Activated CD4-positive, alpha-beta T cell treated with anti-CD3 and anti-CD28 coated beads, Interleukin-2, amount 50 U/mL, for 4 hours (primary cell): ENCODE results near the gene PIGU.
"Not testable (repeated sequence)": the region's sequence is repeated elsewhere in the genome, so short reads cannot be mapped to it uniquely, and the experiment has no call there.

Source experiments
- DNase-seq, 2 experiments: peaks; one replicate each; pipeline ENCODE4 v3.0.0-alpha.2; 2020

PIGU gene, protein sequence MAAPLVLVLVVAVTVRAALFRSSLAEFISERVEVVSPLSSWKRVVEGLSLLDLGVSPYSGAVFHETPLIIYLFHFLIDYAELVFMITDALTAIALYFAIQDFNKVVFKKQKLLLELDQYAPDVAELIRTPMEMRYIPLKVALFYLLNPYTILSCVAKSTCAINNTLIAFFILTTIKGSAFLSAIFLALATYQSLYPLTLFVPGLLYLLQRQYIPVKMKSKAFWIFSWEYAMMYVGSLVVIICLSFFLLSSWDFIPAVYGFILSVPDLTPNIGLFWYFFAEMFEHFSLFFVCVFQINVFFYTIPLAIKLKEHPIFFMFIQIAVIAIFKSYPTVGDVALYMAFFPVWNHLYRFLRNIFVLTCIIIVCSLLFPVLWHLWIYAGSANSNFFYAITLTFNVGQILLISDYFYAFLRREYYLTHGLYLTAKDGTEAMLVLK

DNA sequence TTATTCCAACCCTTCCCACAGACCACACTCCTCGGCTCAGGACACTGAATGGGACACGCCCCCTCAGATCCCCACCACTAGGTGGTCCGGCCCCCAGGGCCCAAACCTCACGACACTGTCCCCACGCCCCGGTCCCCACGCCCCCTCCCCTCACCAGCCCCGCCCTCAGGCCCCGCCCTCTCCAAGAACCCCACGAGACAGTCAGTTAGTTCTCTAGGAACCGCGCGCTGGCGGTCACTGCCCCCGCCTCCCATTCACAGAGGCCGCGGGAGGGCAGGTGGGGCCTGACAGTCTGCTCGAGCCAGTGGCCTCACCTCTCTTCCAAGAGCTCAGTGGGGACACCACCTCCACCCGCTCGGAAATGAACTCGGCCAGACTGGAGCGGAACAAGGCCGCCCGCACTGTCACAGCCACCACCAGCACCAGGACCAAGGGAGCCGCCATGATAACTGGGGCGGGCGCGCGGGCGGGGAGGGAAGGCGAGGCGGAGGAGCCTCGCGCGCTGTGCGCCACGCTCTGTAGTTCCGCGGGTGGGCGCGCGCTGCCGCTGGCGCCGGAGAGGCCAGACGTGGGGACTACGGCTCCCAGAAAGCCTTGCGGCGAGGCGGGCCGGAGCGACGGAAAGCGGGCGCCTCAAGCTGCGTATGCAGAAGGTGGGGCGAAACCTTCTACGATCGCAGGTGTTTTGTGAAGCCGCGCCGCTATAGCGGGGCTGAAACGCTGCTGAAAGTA lies at the start of gene PIGU:
TSS of gene PIGU (minus strand) at position 451 of the 732 bp plus-strand sequence. CDS start at position 444, 7 bp downstream.
- DNase-seq = peak; percentile 93 to 95

DNA sequence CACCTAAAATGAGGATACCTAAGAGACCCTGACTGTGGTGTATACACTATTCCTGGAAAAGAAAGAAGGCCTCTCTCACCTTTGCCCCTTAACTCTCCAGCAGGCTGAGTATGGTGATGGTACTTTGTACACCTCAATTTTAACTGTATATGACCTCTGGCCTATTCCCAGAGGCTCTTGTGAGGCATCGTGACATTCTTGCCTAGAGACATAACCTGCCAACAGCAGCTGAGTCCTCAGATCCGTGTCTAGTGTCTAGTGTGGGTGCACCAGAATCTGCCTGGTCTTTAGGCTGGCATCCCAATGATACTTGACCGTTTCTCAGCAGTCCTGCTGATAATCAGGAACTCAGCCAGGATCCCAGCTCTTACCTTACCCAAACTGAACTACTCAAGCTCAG lies 47.3 kb upstream of the PIGU start:
- DNase-seq = no peak

DNA sequence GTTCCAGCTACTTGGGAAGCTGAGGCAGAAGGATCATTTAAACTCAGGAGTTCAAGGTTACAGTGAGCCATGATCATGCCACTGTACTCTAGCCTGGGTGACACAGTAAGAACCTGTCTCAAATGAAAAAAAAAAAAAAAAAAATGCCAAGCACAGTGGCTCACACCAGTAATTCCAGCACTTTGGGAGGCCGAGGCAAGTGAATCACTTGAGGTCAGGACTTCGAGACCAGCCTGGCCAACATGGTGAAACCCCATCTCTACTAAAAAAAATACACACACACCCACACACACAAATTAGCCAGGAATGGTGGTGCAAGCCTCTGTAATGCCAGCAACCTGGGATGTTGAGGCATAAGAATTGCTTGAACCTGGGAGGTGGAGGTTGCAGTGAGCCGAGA lies 45.7 kb upstream of the PIGU start:
- not testable (repeated sequence) for DNase-seq

DNA sequence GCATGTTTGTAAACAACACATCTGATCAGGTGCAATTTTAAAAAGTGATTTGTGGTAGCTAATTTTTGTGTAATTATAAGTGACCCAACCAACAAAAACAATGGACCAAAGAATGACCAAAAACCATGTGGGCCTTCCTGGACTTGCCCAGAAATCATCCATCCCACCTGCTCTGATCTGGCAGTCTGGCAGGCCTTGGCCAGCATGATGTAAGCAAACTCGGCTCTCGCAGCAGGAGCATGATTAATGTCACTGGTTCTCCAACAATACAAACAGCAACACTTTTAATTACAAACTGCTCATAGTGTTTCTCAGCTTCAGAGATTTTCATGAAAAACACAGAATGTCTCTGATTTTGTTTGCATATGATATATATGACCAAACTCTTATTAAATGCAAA lies 43.4 kb upstream of the PIGU start:
- no peak for DNase-seq

DNA sequence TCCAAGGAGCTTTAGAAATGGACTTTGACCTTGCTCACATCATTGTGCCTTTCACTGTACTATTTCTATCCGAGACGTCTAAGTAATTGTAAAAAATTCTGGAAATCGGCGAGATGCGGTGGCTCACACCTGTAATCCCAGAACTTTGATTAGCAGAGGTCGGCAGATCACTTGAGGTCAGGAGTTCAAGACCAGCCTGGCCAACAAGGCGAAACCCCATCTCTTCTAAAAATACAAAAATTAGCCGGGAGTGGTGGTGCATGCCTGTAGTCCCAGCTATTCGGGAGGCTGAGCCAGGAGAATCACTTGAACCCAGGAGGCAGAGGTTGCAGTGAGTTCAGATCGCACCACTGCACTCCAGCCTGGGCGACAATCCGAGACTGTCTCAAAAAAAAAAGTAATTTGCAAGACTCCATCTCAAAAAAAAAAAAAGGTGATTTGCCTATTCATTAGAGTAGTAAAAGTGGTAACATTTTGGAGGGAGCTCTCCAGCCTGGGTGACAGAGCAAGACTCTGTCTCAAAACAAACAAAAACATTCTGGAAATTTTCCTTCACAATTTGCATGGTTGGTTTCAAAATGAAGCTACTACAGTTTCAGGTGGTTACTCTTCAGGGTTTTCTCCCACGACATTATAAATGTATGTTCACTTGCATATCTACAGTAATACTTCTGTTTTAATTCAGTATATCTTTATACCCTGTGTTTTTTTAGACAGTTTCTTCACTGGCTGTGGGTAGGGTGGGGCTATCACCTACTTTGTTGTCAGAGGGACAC lies 42.5 kb upstream of the PIGU start:
- DNase-seq = not testable (repeated sequence)

DNA sequence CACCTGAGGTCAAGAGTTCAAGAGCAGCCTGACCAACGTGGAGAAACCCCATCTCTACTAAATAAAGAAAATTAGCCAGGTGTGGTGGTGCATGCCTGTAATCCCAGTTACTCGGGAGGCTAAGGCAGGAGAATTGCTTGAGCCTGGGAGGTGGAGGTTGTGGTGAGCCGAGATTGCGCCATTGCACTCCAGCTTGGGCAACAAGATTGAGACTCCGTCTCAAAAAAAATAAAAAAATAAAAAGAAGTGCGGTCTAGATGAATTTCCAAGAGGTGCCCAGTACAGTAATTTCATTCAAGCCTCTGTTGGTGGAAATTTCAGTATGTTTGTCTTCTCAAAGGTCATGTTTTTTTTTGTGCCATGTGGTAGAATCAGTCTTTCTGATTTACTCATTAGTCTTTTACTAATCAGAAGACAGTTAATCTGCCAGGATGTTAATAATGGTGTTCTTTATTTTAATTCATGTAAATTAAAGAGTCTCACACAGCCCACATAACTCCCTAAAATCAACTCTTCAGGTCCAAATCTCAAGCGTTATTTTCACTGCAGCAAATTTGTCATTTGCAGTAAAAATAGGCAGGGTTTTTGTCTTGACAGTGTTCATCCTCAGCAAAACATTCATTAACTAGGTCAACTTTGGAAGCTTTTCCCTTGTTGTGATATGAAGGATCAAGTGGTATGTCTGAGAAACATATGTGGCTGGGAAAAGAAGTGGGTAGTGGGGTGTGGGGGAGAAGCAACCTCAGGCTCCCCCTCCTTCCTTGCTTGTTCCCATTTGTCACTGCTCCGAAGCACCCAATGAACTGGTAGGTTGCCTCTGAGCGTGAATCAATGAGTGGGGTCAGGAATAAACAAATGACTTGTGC lies 40.6 kb upstream of the PIGU start:
- no peak for DNase-seq

DNA sequence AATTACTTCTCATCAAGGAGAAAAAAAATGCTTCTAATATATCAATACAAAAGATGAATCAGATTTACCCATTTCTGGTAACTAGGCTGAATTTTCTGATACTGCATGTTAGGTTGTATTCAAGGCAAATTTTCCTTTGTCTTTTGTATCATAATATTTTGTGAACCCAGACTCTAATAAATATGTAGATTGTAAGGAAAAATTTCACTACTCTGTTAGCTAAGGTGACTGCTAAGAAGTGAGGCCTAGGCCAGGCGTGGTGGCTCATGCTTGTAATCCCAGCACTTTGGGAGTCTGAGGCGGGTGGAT lies 40.0 kb upstream of the PIGU start:
- DNase-seq = no peak

DNA sequence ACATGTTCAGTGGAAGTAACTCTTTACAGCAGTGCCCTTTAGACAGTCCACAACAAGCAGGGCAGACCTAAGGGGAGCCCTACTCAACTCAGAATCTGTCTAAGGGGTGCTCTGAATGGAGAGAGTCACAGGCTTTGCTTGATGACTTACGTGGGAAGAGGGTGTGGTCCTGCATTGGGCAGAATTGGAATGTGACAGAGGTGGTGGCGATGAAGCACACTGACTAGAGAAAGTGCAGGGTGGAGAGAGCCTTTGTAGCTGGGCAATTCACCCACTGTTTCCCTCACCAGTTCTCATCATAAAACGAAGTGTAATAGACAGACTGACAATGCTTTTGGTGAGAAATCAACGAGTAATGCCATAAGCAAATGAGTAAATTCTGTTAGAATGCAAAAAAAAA lies 38.5 kb upstream of the PIGU start:
- no peak for DNase-seq

DNA sequence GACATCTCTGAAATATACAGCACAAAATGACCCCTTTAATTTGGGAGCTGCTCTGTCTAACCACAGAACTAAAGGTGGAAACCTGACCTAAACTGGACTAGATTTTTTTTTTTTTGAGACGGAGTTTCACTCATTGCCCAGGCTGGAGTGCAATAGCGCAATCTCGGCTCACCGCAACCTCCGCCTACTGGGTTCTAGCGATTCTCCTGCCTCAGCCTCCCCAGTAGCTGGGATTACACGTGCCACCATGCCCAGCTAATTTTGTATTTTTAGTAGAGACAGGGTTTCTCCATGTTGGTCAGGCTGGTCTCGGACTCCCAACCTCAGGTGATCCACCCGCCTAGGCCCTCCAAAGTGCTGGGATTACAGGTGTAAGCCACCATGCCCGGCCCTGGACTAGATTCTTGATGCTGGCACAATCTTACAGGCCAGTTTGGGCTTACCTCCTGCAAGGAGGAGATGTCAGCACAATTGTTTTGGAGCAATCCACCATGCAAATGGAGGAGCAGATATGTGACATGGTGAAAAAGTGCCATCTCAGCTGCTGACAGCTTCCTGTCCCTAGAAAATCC lies 37.1 kb upstream of the PIGU start:
- DNase-seq = not testable (repeated sequence)

DNA sequence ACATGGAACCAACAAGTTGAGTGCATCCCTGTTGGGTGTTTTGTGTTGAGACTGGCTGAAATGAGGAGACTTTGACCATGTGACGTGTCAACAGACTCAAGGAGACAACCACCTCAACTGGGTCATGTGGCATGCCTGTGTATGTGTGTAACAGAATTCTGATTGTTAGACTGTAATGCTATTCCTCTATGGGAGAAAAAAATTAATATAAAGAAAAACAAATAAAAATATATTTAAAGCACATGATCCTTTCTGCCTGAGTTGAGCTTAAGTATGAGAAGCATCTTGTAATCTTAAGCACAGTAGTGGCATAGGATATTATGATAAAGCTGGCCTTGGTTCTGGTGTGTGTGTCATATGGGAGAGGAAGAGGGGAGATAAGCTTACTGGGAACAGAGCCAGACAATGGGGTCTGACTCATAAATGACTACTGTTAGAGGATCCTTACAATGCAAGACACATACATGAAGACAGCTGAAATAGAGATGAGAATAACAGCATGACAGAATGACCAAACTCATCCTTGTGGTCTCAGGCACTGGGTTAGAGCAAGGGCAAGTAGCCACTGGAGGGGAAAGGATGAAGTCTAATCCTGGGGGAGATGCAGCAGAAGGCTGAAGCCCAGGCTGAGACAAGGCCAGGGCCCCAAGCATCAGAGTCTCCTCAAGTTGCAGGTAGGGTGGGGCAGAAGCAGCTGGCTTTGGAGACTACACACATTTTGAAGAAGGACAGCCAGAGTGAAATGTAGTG lies 36.5 kb upstream of the PIGU start:
- DNase-seq = no peak

DNA sequence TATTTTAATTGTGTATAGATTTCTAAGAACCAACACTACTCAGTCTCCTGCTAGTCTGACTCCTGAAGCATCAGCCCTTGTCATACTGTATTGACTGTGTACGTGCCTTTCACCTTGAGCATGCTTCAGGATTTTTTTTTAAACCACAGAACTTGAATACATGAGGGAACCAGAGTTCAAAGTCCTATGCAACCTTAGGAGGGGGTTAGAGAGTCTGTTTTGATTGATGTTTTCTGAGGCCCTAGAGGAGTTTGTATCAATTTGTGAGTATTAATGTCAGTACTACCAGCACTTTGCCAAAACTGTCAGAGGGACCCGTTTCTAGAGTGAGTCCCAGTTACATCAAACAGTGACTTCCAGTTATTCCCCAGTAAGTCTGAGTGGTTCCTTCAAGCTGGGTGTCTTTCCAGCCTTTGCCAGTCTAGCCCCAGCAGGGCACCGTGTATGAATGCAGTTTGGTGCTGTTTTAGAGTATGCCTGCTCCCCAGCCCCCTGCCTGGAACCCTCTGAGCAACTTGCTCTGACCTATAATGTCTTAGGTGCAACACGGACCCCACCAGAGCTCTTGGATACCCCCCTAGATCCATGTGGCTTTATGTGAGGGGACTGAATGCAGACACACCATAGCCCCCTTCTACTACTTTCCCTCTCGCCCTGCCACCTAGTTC lies 35.8 kb upstream of the PIGU start:
- no peak for DNase-seq

DNA sequence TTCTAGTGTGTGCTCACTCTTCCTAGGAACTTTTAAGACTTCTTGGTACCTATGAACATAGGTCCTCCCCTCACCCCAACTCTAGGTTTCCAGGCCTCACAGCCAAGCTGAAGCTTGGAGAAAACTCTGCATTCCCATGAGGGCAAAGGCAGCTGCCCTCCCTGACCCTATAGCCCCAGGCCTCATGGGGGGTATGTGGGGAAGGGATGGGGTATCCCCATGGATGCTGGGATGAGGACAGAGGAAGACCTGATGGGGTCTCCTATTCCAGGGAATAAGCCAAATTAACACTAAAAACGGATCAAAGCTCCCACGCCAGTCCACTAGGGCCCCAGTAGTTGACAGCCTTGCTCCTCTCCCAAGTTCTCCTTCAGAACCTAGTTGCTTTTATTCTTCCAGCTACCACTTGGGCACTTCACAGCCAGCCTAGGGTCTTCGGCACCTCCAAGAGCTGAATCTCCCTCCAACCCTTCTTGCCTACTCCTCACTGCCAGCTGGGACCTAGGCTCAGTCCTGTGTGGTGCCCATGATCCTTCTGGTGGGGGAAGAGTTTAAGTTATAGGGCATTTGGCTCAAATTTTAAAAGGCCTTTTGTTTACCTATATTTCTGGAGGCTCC lies 35.0 kb upstream of the PIGU start:
- no peak for DNase-seq

DNA sequence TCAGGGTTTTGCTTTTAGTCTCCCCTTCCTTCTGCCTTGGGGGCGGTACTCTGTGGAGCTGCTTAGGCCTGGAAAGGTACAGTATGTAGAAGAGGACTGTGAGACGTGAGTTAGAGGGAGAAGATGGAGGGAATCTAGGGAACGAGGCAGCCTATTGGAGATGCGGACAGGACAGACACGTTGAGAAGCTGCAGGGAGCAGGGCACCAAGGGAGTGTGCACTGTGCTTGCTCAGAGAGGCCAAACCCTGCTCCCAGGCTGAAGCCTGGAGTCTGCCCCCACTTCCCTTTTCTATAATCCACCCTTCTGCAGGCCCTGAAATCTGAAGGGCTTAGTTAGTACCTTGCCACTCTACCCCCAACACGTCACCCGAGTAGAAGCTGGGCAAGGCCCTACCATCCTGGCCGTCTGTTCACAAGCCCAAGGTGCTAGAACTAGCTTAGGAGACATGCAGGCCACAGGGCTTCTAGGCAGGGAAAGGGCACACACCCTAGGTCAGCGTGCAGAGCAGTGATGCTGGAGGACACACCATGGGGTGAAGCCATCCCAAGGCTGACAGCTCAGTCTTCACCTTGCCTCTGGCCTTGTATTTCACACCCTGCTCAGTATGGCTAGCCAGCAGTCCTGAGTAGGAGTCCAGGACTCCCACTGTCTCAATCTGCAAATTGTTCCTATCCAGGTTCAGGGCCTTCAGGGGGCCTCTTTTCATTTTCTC lies 34.1 kb upstream of the PIGU start:
- no peak for DNase-seq

DNA sequence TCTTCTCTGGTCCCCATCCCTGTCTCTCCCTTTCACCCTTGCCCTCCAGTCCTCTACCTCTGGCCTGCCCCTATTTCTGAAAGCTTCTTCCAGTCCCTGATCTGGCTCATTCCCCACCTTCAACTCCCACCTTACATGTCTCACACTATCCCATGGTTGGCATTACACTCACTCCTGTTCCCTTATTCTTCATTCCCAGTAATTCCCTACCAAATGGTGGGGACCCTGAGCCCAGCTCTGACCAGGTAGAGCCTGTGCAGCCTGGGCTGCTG lies 33.6 kb upstream of the PIGU start:
- no peak for DNase-seq

DNA sequence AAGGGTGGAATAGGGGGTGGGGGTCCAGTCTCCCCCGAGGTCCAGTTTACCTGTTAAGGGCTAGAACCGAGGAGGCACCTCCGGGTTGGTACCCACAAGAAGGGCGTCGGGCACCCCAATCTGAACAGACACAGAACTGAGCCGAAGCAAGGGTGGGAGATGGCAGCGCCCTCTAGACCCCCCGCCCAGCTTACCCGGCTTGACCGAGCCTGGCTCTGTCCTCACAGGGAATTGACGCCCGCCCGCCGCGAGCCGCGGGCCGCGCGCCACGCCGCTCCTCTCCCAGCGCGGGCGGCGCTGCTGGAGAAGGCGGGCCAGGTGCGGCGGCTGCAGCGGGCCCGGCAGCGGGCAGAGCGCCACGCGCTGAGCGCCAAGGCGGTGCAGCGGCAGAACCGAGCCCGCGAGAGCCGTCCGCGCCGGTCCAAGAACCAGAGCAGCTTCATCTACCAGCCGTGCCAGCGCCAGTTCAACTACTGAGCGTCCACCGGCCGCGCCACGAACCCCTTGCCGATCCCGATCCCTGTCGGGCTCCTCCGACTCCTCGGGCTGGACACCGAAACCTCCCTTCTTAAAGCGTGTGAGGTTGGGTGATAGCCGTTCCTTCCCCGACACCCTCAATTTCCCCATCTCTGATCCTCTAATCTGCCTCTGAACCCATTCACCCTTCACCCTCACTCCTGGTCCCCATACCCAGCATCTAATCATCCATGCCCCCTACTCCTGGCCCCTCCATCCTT lies 33.1 kb upstream of the PIGU start:
- DNase-seq = peak in 1 of 2 experiments; percentile 43

DNA sequence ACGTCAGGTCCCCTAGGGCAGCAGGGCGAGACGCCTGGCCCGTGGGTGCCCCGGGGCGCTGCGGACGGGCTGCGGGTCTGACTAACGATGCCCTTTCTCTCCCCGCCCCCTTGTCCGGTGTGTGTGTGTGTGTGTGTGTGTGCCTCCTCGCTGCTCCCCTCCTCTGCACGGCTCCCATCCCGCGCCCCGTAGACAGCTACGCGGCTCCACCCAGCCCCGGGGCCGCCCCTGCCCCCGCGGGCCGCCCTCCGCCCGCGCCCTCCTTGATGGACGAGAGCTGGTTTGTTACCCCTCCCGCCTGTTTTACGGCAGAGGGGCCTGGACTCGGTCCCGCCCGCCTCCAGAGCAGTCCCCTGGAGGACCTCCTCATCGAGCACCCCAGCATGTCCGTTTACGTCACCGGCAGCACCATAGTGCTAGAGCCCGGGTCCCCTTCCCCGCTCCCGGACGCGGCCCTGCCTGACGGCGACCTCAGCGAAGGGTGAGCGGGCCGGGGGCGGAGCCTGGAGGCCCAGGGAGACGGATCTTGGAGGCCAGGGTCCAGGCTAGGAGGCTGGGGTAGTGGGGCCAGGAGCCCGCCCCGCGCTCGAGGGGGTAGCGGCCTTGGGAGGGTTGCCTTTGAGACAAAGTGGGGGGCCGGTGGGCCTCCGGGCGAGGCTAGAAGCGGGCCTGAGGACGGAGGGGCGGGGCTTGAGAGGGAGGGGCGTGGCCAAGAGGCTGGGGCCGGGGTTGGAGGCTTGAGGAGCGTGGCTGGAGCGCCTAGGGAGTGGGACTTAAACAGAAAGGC lies 32.3 kb upstream of the PIGU start:
- peak; percentile 63 to 73 for DNase-seq

DNA sequence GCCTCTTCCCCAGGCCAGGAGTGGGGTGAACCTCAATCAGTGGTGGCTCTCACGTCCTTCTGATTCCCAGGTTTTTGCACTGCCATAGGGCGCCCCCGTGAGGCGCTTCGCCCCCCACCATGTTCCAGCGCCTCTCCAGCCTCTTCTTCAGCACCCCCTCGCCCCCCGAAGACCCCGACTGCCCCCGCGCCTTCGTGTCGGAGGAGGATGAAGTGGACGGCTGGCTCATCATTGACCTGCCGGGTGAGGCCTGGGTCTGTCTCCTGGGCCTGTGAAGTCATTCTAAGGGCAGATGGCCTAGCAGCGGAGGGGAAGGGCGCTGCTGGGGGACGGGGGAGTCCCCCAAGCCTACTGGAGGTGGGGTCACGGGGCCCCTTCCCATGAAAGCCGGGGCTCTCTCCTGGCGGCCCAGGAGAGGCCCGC lies 31.7 kb upstream of the PIGU start:
- DNase-seq = peak; percentile 34 to 36
